OCI-LY3 (cell line): ENCODE data around the gene GSN.

Source experiments
- EZH2phosphoT487 ChIP-seq: fragments of 200-600 bp; shearing (Covaris generic); IDR thresholded peaks from 2 replicates; pipeline ENCODE4 v1.6.1; 2018; ENCODE audit warnings: antibody characterized with exemption, mixed run types, low read depth
- TF ChIP-seq, protein P1 (sequence below): fragments of 200-600, 300-600 bp; sonication (generic); IDR thresholded peaks from 2 replicates; pipeline ENCODE4 v1.5.1; 2014; ENCODE audit warnings: antibody characterized with exemption, low read length, low read depth

DNA sequence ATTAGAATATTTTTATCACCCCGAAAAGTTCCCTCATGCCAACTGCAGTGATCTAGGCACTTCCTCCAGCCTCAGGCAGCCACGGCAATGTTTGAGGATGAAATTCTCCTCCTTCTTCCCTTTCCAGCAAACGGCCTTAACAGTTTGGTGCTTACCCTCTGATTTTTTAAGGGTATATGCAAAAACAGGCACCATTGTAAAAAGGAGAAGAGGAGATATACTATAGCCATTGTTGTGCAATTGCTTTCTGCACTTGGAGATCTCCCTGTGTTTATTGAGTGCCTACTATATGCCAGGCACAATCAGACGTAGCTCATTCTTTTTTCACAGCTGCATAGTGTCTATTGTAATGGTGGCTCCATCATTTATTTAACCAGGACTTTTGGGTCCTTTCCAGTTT is 29.4 kb downstream of the GSN start:
- TF ChIP-seq, protein P1, sequence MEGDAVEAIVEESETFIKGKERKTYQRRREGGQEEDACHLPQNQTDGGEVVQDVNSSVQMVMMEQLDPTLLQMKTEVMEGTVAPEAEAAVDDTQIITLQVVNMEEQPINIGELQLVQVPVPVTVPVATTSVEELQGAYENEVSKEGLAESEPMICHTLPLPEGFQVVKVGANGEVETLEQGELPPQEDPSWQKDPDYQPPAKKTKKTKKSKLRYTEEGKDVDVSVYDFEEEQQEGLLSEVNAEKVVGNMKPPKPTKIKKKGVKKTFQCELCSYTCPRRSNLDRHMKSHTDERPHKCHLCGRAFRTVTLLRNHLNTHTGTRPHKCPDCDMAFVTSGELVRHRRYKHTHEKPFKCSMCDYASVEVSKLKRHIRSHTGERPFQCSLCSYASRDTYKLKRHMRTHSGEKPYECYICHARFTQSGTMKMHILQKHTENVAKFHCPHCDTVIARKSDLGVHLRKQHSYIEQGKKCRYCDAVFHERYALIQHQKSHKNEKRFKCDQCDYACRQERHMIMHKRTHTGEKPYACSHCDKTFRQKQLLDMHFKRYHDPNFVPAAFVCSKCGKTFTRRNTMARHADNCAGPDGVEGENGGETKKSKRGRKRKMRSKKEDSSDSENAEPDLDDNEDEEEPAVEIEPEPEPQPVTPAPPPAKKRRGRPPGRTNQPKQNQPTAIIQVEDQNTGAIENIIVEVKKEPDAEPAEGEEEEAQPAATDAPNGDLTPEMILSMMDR = no peak
- TF ChIP-seq EZH2phosphoT487 = no peak
